ACC112 (cell line): ENCODE measurements around the gene PTPRO.

Experiments
- H2AFZ ChIP-seq: fragments of 200-600 bp; sonication (generic); one replicate; pipeline ENCODE4 v1.6.0; 2017; ENCODE audit warnings: antibody characterized with exemption, low read length; ENCODE audit not compliant: unreplicated experiment
- H3K27ac ChIP-seq: fragments of 200-600 bp; sonication (generic); 2 replicates; pipeline ENCODE4 v1.5.1; 2014; ENCODE audit warnings: low read depth, mild to moderate bottlenecking, antibody characterized with exemption, low read length, moderate library complexity
- H3K27me3 ChIP-seq: fragments of 200-600 bp; sonication (generic); 2 replicates; pipeline ENCODE4 v1.6.1; 2014; ENCODE audit warnings: mild to moderate bottlenecking, antibody characterized with exemption, low read length, moderate library complexity, mixed read lengths; ENCODE audit not compliant: insufficient read depth
- H3K36me3 ChIP-seq: fragments of 200-600 bp; sonication (generic); 2 replicates; pipeline ENCODE4 v1.6.1; 2016; ENCODE audit warnings: mild to moderate bottlenecking, antibody characterized with exemption, low read length, moderate library complexity, mixed read lengths; ENCODE audit not compliant: insufficient read depth
- H3K4me1 ChIP-seq: fragments of 200-600 bp; sonication (generic); one replicate; pipeline ENCODE4 v1.6.1; 2016; ENCODE audit warnings: low read length, mixed read lengths; ENCODE audit not compliant: insufficient read depth, unreplicated experiment, control insufficient read depth
- H3K4me3 ChIP-seq: fragments of 200-600 bp; sonication (generic); 2 replicates; pipeline ENCODE4 v1.5.1; 2014; ENCODE audit warnings: mild to moderate bottlenecking, low read depth, low read length
- H3K79me2 ChIP-seq: fragments of 200-600 bp; sonication (generic); one replicate; pipeline ENCODE4 v1.6.0; 2016; ENCODE audit warnings: low read length; ENCODE audit not compliant: control insufficient read depth, unreplicated experiment, insufficient read depth

Gene PTPRO

DNA sequence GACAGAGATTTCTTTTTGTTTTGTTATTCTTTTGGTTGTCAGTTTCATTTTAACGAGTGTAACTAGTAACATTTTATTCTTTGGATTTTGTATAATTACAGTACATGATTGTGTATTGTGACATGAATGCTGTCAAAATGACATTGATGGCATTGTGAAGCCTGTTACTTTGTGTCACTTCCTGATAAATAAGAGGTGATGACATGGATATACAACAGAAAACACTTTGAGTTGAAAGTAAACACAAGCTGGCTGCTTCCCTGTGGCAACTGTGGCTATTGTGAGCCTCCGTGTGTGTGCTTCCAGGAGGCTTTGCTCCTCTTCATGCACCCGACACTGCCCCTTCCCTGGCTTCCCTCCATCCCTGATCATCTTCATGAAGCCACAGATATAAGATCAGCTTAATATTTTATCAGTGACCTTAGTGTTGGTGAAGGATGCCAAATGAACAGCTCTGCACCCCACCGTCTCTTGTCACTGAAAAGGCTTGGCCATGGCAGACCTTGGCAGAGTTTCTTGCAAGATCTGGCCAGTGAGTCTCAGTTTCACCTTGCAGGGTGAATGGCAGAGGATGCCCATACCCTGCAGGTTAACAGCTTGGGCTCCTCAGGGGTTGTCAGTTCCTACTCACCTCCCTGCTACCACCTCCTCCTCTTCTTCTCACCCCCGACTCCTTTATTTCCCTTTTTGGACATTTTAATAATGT is 275.0 kb downstream of the PTPRO start:
- Histone ChIP-seq H3K27ac (no peak overlapping the region), H3K4me1 (peaks cover 51% of the 10 kb centered on the region), H3K79me2 (no peaks in the 10 kb centered on the region), H3K36me3 (no peaks in the 10 kb centered on the region), H2AFZ (no peak overlapping the region), H3K27me3 (no peaks in the 10 kb centered on the region), H3K4me3 (no peak overlapping the region)

DNA sequence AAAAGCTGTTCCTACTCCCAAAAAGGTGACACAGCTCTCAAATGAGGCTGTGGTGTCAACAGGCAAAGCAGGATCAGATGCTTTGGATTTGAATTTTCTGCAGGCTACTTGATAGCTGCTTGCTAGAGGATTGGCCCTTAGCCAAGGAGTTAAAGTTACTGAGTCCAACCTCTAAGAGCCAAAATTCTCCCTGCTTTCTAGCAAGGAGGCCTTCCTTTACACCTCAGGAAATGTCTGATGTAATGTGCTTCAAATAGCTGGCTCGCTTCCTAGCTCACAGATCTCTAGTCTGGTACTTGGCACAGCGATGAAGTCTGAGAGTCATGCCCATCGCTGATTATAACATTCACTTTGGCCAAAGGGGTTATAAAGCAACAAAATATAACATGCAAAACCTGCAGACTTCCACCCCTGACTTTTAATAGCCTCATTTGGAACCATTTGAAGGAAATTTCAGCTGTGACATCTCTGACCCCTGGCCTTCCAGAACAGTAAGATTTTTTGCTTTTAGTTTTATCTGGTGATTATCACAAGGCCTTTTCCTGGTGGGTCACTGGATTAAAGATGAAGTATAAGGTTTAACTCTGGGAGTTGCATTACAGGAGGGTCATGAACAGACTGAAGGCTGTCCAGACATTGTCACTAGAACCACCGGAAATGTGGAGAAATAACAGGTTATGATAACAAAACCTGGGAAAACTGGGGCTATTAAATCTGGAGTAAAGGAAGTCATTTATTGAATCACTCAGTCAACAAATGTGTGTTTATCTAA is 277.1 kb downstream of the PTPRO start:
- Histone ChIP-seq H2AFZ (peak overlapping the region; percentile 20), H3K27ac (peak overlapping the region; percentile 96), H3K36me3 (no peaks in the 10 kb centered on the region), H3K4me3 (peak overlapping the region; percentile 44; the same call in 1 of the 2 replicates), H3K4me1 (peaks cover 41% of the 10 kb centered on the region), H3K27me3 (no peaks in the 10 kb centered on the region), H3K79me2 (no peaks in the 10 kb centered on the region)

DNA sequence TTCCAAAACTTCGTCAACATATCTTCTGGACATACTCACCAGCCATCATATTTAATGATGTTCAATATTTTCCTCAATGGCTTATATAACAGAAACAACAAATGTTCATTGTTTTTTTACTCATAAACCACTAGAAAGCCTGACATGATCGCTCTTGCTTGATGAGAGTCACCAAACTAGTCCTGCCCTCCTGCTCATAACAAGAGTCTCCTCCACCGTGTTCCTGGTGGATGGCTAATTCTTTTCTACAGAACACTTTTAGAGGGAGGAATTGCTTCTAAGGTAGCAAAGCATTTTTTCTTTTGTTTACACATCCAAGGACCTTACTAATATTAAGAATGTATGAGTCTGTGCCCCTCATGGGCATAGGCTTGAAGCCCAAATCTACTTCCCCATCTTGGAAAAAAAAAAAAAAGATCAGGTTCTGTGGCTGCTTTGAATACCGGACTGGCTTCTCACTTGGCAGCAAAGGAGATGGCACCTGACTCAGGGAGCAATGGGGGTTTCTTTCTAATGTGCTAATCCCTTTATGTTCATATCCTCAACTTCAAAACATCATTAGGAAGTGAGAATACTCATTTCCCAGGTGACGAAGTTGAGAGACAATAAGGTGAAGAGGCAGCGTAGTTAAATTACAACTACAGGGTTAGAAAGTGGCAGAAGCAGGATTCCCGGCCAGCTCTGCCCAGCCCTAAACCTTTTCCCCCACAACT is 278.1 kb downstream of the PTPRO start:
- Histone ChIP-seq H3K79me2 (no peaks in the 10 kb centered on the region), H3K27me3 (no peaks in the 10 kb centered on the region), H3K4me3 (peak overlapping the region; percentile 44; the same call in 1 of the 2 replicates), H3K4me1 (peaks cover 41% of the 10 kb centered on the region), H3K27ac (peak overlapping the region; percentile 96), H3K36me3 (no peaks in the 10 kb centered on the region), H2AFZ (peak overlapping the region; percentile 43)

DNA sequence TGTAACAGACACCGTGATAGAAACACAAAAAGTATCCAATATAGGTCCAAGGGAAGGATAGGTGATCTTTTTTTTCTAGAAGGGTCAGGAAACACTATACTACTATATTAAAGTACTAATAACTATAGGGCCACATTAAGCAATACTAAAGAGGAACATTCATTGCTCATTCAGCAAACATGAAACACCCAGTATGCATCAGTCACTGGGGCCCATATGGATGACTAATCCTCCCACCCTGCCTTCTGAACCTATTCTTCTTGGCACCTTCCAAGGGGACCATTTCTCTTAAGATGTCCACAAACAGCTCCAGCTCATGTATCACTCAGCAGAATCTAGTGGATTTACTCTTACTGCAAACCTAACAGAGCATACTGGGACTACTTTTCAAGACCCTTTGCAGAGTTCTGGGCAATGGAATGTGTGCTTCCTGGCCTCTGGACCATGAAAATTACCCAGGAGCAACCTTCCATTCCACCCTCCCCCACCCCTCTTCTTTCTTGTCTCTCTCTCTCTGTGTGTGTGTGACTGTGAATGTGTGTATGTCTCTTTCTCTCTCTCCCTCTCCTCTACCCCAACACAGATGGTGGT is 279.0 kb downstream of the PTPRO start:
- no peaks in the 10 kb centered on the region for H3K36me3 ChIP-seq
- H3K27ac ChIP-seq: peak overlapping the region; percentile 96
- no peak overlapping the region; the same call in 1 of the 2 replicates for H3K4me3 ChIP-seq
- H2AFZ ChIP-seq: no peak overlapping the region
- H3K27me3 ChIP-seq: no peaks in the 10 kb centered on the region
- H3K4me1 ChIP-seq: peaks cover 41% of the 10 kb centered on the region
- H3K79me2 ChIP-seq: no peaks in the 10 kb centered on the region

DNA sequence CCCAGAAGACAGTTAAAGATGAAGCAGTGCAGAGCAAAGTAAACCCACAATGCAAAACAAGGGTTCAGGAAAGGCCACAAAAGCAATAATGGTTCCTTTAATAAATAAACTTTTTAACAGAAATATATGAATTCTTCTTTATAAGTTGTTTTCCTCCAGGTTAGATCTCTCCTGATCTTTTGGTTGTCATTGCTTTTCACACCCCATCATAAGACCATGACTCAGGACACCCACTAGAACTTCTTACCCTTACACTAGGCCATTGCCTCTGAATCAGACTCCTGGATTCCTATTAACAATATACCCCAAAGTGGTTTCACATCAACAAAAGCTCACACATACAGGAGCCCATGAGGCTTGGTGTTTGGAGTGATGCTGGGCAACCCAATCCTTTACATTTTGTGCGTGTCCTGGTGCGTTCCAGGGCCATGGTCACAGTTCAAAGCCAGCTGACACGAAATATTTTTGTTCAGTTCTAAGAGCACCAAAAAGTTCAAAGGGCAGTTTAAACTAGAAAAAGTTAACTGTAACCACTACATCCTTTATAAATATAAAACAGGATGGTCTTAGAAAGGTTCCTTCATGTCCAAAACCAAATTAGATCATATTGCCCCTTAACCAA is 279.9 kb downstream of the PTPRO start:
- peak overlapping the region; percentile 96 for H3K27ac ChIP-seq
- H3K4me1 ChIP-seq: peaks cover 41% of the 10 kb centered on the region
- H3K4me3 ChIP-seq: no peak overlapping the region
- H3K36me3 ChIP-seq: no peaks in the 10 kb centered on the region
- peak overlapping the region; percentile 9 for H2AFZ ChIP-seq
- H3K27me3 ChIP-seq: no peaks in the 10 kb centered on the region
- no peaks in the 10 kb centered on the region for H3K79me2 ChIP-seq

- Histone ChIP-seq H3K36me3 (no peaks in the 10 kb centered on the region), H3K79me2 (no peaks in the 10 kb centered on the region), H3K27me3 (no peaks in the 10 kb centered on the region), H2AFZ (no peak overlapping the region), H3K4me3 (no peak overlapping the region), H3K4me1 (peaks cover 41% of the 10 kb centered on the region), H3K27ac (no peak overlapping the region)
Observed at GRCh38 chr12:15603474-15604085, 281.3 kb downstream of the PTPRO start.

- no peak overlapping the region for H3K4me3 ChIP-seq
- H3K27ac ChIP-seq: no peak overlapping the region
- H2AFZ ChIP-seq: no peak overlapping the region
- no peaks in the 10 kb centered on the region for H3K36me3 ChIP-seq
- H3K27me3 ChIP-seq: no peaks in the 10 kb centered on the region
- peaks cover 20% of the 10 kb centered on the region for H3K4me1 ChIP-seq
- H3K79me2 ChIP-seq: no peaks in the 10 kb centered on the region
Observed at GRCh38 chr12:15605881-15606590, 283.7 kb downstream of the PTPRO start.

GRCh38 chr12:15608406-15608805 is 286.1 kb downstream of the PTPRO start:
- Histone ChIP-seq H3K4me1 (peaks cover 3% of the 10 kb centered on the region), H2AFZ (no peak overlapping the region), H3K36me3 (no peaks in the 10 kb centered on the region), H3K27ac (no peak overlapping the region), H3K79me2 (no peaks in the 10 kb centered on the region), H3K4me3 (no peak overlapping the region), H3K27me3 (no peaks in the 10 kb centered on the region)

DNA sequence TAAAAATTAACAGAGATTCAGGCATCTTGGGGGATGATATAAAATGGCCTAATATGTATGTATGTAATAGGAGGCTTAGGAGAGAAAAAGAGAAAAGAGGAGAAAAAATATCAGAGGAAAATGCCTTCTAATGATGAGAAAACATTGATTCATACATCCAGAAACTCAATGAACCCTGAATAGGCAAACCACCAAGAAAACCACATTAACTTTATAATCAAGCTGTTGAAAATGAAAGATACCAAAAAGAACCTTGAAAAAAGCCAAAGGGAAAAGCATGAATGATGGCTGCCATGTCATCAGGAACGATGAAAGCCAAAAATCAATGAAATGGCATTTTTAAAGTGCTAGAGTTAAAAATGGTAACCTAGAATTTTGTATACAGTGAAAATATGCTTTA is 286.6 kb downstream of the PTPRO start:
- H2AFZ ChIP-seq: no peak overlapping the region
- H3K27me3 ChIP-seq: no peaks in the 10 kb centered on the region
- H3K4me3 ChIP-seq: no peak overlapping the region
- no peaks in the 10 kb centered on the region for H3K36me3 ChIP-seq
- peaks cover 3% of the 10 kb centered on the region for H3K4me1 ChIP-seq
- H3K79me2 ChIP-seq: no peaks in the 10 kb centered on the region
- no peak overlapping the region for H3K27ac ChIP-seq
